Measurements from ENCODE around the gene GUCA1C. TPM values are rescaled to one million over a fixed set of nuclear protein-coding genes. Genes with fewer than 3 reads are reported as not detected.

Gene GUCA1C
- total and polyA plus RNA-seq, 2 of the 13 experiments (the other 11 are each of a cell fraction or from before 2014, with no cell fraction given) = not detected

GRCh38 chr3:108970561-108970960, 16.9 kb upstream of the GUCA1C start (continued):
- TF ChIP-seq MZF1 (CRISPR knock-in tag; IDR thresholded peaks at IDR 0.05; ENCODE audit: borderline replicate concordance) (no peak), RBM22 (optimal IDR thresholded peaks at IDR 0.05; ENCODE audit: low read length) (no peak), SIN3B (IDR thresholded peaks at IDR 0.05; ENCODE audit: low read length) (no peak)

- BruUV-seq (replicated peaks) = no TSS peak
- H3K4me1 ChIP-seq (ENCODE audit: insufficient read depth, low read length) = no peaks in the 10 kb centered on the region
- 9% methylated on average over 3 of the region's 3 CpGs for WGBS (ENCODE audit: low lambda C conversion rate)
- ATAC-seq (no peak), FAIRE-seq (no peak), DNase-seq (ENCODE audit: low spot score) (no peak)
- H3K36me3 ChIP-seq (replicated peaks in 1 of 2; ENCODE audit: control insufficient read depth in 1 of 2, insufficient read depth in 2 of 2, low read length in 2 of 2) = no peaks in the 10 kb centered on the region
- CTCF ChIA-PET (ENCODE audit: low intra/inter-chr PET ratio, low total read pairs) = no interaction called here
- H2AFZ ChIP-seq (ENCODE audit: low read length) = no peak overlapping the region
- POLR2A ChIA-PET = no interaction called here
- intact Hi-C loops (cut with micrococcal nuclease; ENCODE audit: unreplicated experiment) (no loop called here), in situ Hi-C loops (cut with HindIII; ENCODE audit: extremely low pct_ligation_motif_present, low pct_unique_long_range_greater_than_20kb) (no loop called here)
- no peak overlapping the region for H3K9ac ChIP-seq (ENCODE audit: insufficient read depth, low read depth, low read length)
- H3K4me2 ChIP-seq (ENCODE audit: low read depth, low read length) = no peak overlapping the region
- no peak overlapping the region for H3K27ac ChIP-seq (ENCODE audit: extremely low read length, insufficient read depth, low read length)
- no peaks in the 10 kb centered on the region for H3K9me3 ChIP-seq (ENCODE audit: low read length)
- H3K79me2 ChIP-seq (ENCODE audit: insufficient read depth, low read length) = no peaks in the 10 kb centered on the region
- H3K27me3 ChIP-seq (ENCODE audit: control insufficient read depth in 1 of 2, insufficient read depth in 2 of 2, low read length in 2 of 2) = no peaks in the 10 kb centered on the region
- no peak overlapping the region for H3K4me3 ChIP-seq (replicated peaks in 1 of 3; ENCODE audit: insufficient read depth in 1 of 3, low read depth in 2 of 3, low read length in 3 of 3)
- no peaks in the 10 kb centered on the region for H4K20me1 ChIP-seq (ENCODE audit: insufficient read depth, low read length)
- TF ChIP-seq ZNF83 (CRISPR knock-in tag; IDR thresholded peaks at IDR 0.05; ENCODE audit: borderline replicate concordance) (no peak), ZNF343 (CRISPR knock-in tag; IDR thresholded peaks at IDR 0.05) (no peak), NFYC (CRISPR knock-in tag; IDR thresholded peaks at IDR 0.05) (no peak), RBFOX2 (IDR thresholded peaks at IDR 0.05; ENCODE audit: low read depth, low read length) (no peak), ZNF280D (CRISPR knock-in tag; IDR thresholded peaks at IDR 0.05) (no peak), ZNF761 (CRISPR knock-in tag; conservative IDR thresholded peaks at IDR 0.05) (no peak)
- TF ChIP-seq, protein P1, sequence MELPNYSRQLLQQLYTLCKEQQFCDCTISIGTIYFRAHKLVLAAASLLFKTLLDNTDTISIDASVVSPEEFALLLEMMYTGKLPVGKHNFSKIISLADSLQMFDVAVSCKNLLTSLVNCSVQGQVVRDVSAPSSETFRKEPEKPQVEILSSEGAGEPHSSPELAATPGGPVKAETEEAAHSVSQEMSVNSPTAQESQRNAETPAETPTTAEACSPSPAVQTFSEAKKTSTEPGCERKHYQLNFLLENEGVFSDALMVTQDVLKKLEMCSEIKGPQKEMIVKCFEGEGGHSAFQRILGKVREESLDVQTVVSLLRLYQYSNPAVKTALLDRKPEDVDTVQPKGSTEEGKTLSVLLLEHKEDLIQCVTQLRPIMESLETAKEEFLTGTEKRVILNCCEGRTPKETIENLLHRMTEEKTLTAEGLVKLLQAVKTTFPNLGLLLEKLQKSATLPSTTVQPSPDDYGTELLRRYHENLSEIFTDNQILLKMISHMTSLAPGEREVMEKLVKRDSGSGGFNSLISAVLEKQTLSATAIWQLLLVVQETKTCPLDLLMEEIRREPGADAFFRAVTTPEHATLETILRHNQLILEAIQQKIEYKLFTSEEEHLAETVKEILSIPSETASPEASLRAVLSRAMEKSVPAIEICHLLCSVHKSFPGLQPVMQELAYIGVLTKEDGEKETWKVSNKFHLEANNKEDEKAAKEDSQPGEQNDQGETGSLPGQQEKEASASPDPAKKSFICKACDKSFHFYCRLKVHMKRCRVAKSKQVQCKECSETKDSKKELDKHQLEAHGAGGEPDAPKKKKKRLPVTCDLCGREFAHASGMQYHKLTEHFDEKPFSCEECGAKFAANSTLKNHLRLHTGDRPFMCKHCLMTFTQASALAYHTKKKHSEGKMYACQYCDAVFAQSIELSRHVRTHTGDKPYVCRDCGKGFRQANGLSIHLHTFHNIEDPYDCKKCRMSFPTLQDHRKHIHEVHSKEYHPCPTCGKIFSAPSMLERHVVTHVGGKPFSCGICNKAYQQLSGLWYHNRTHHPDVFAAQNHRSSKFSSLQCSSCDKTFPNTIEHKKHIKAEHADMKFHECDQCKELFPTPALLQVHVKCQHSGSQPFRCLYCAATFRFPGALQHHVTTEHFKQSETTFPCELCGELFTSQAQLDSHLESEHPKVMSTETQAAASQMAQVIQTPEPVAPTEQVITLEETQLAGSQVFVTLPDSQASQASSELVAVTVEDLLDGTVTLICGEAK (IDR thresholded peaks at IDR 0.05) = no peak
- TF ChIP-seq, protein P1 (CRISPR knock-in tag; IDR thresholded peaks at IDR 0.05) = no peak
Observed at GRCh38 chr3:108966773-108967172, 13.1 kb upstream of the GUCA1C start.
